SK-N-DZ (cell line): ENCODE measurements around the gene KEAP1.
A peak's percentile ranks its signal among the peaks of the same experiment; 100 is the strongest.

Source experiments
- DNase-seq: peaks from one replicate; pipeline ENCODE4 v3.0.0-alpha.2; 2015; ENCODE audit warnings: low spot score

KEAP1 gene

GRCh38 chr19:10523135-10523636 lies 20.0 kb upstream of the KEAP1 start:
- no peak for DNase-seq

GRCh38 chr19:10521461-10522171 lies 18.5 kb upstream of the KEAP1 start:
- DNase-seq: no peak

- no peak for DNase-seq
These were observed 17.6 kb upstream of the KEAP1 start for GRCh38 chr19:10520652-10521318.

GRCh38 chr19:10519421-10519820 lies 16.3 kb upstream of the KEAP1 start:
- no peak for DNase-seq

- no peak for DNase-seq
These were observed 15.5 kb upstream of the KEAP1 start for GRCh38 chr19:10518444-10519361.

- DNase-seq: no peak
These were observed 14.7 kb upstream of the KEAP1 start for GRCh38 chr19:10517760-10518443.

GRCh38 chr19:10517361-10517759 lies 14.2 kb upstream of the KEAP1 start, which contains the start of gene S1PR5:
Gene S1PR5, minus strand, starts transcription at chr19:10517447. Its CDS starts 2,436 bp downstream, at chr19:10515011.
- DNase-seq: no peak

GRCh38 chr19:10516671-10517286 lies 13.6 kb upstream of the KEAP1 start:
- no peak for DNase-seq

- DNase-seq: no peak
These were observed 12.9 kb upstream of the KEAP1 start for GRCh38 chr19:10516064-10516385.

GRCh38 chr19:10514211-10515145 lies 11.3 kb upstream of the KEAP1 start:
- DNase-seq: peak; percentile 35

- DNase-seq: no peak
These were observed 10.1 kb upstream of the KEAP1 start for GRCh38 chr19:10513223-10513622.

GRCh38 chr19:10510301-10510802 lies 7.2 kb upstream of the KEAP1 start:
- DNase-seq: no peak

- DNase-seq: no peak
These were observed 5.6 kb upstream of the KEAP1 start for GRCh38 chr19:10508707-10509106.

- no peak for DNase-seq
These were observed 4.9 kb upstream of the KEAP1 start for GRCh38 chr19:10508036-10508435.

- peak; percentile 51 for DNase-seq
These were observed 2.5 kb upstream of the KEAP1 start for GRCh38 chr19:10505583-10506229.

- peak; percentile 91 for DNase-seq
These were observed 593 bp downstream of the KEAP1 start for GRCh38 chr19:10502524-10503001.

GRCh38 chr19:10501971-10502523 lies 1.1 kb downstream of the KEAP1 start:
- DNase-seq: peak; percentile 34

- no peak for DNase-seq
These were observed 2.9 kb downstream of the KEAP1 start for GRCh38 chr19:10500247-10500592.
